ENCODE data around the gene RAB3D. TPM values are rescaled to one million over a fixed set of nuclear protein-coding genes. Genes with fewer than 3 reads are reported as not detected.
"Not testable (repeated sequence)": the region's sequence is repeated elsewhere in the genome, so short reads cannot be mapped to it uniquely, and the experiment has no call there.

Gene RAB3D
- total RNA-seq, 1 donor from 2014 or later, result 43.9 TPM

GRCh38 chr19:11382898-11383705 lies 43.6 kb upstream of the RAB3D start:
- TF ChIP-seq CTCF (IDR thresholded peaks at IDR 0.05; ENCODE audit: unreplicated experiment), result peak; percentile 70
- DNase-seq (ENCODE audit: low spot score, unreplicated experiment), result peak; percentile 29
- Mint-ChIP-seq H3K36me3 (ENCODE audit: insufficient read depth) (no peaks in the 10 kb centered on the region), H3K4me3 (ENCODE audit: low read depth) (peak overlapping the region; percentile 65), H3K4me1 (ENCODE audit: low read depth) (peaks cover 16% of the 10 kb centered on the region), H3K27me3 (peaks cover 11% of the 10 kb centered on the region), H3K27ac (peak overlapping the region; percentile 79), H3K9me3 (ENCODE audit: low read depth) (no peaks in the 10 kb centered on the region)

- Mint-ChIP-seq H3K36me3 (ENCODE audit: insufficient read depth) (peaks cover 3% of the 10 kb centered on the region), H3K4me3 (ENCODE audit: low read depth) (peak overlapping the region; percentile 77), H3K27me3 (peaks cover 11% of the 10 kb centered on the region), H3K4me1 (ENCODE audit: low read depth) (peaks cover 12% of the 10 kb centered on the region), H3K9me3 (ENCODE audit: low read depth) (no peaks in the 10 kb centered on the region), H3K27ac (peak overlapping the region; percentile 96)
- DNase-seq (ENCODE audit: low spot score, unreplicated experiment), result peak; percentile 95
- peak; percentile 73 for TF ChIP-seq CTCF (IDR thresholded peaks at IDR 0.05; ENCODE audit: unreplicated experiment)
These were observed 41.4 kb upstream of the RAB3D start for GRCh38 chr19:11380653-11381537.

- DNase-seq (ENCODE audit: low spot score, unreplicated experiment), result no peak
- Mint-ChIP-seq H3K27ac (peak overlapping the region; percentile 96), H3K4me1 (ENCODE audit: low read depth) (peaks cover 16% of the 10 kb centered on the region), H3K27me3 (peaks cover 11% of the 10 kb centered on the region), H3K36me3 (ENCODE audit: insufficient read depth) (peaks cover 3% of the 10 kb centered on the region), H3K9me3 (ENCODE audit: low read depth) (no peaks in the 10 kb centered on the region), H3K4me3 (ENCODE audit: low read depth) (no peak overlapping the region)
- no peak for TF ChIP-seq CTCF (IDR thresholded peaks at IDR 0.05; ENCODE audit: unreplicated experiment)
These were observed 40.4 kb upstream of the RAB3D start for GRCh38 chr19:11379857-11380350.

GRCh38 chr19:11379269-11379845 lies 39.9 kb upstream of the RAB3D start:
- not testable (repeated sequence) for H3K36me3 Mint-ChIP-seq (ENCODE audit: insufficient read depth); DNase-seq (ENCODE audit: low spot score, unreplicated experiment); H3K9me3 Mint-ChIP-seq (ENCODE audit: low read depth); H3K27ac Mint-ChIP-seq; H3K4me3 Mint-ChIP-seq (ENCODE audit: low read depth)
- peaks cover 12% of the 10 kb centered on the region for H3K4me1 Mint-ChIP-seq (ENCODE audit: low read depth)
- H3K27me3 Mint-ChIP-seq, result peaks cover 11% of the 10 kb centered on the region

GRCh38 chr19:11378319-11379189 lies 39.1 kb upstream of the RAB3D start:
- peak; percentile 63 for DNase-seq (ENCODE audit: low spot score, unreplicated experiment)
- Mint-ChIP-seq H3K36me3 (ENCODE audit: insufficient read depth) (peaks cover 3% of the 10 kb centered on the region), H3K27me3 (peaks cover 11% of the 10 kb centered on the region), H3K4me1 (ENCODE audit: low read depth) (peaks cover 12% of the 10 kb centered on the region), H3K4me3 (ENCODE audit: low read depth) (no peak overlapping the region), H3K9me3 (ENCODE audit: low read depth) (no peaks in the 10 kb centered on the region), H3K27ac (no peak overlapping the region)
- TF ChIP-seq CTCF (IDR thresholded peaks at IDR 0.05; ENCODE audit: unreplicated experiment), result peak; percentile 67

Data from progenitor cell of endocrine pancreas (in vitro differentiated cells).